GM21528 (cell line): ENCODE data around the gene SRF.

ENCODE experiments used
- ATAC-seq: cut with Tn5 transposase; IDR thresholded peaks from one replicate; pipeline ENCODE4 v1.9.1; 2021; ENCODE audit warnings: mild to moderate bottlenecking, moderate library complexity; ENCODE audit not compliant: unreplicated experiment, low FRiP score

SRF gene

GRCh38 chr6:43146709-43147688, 24.1 kb upstream of the SRF start:
- no peak for ATAC-seq

DNA sequence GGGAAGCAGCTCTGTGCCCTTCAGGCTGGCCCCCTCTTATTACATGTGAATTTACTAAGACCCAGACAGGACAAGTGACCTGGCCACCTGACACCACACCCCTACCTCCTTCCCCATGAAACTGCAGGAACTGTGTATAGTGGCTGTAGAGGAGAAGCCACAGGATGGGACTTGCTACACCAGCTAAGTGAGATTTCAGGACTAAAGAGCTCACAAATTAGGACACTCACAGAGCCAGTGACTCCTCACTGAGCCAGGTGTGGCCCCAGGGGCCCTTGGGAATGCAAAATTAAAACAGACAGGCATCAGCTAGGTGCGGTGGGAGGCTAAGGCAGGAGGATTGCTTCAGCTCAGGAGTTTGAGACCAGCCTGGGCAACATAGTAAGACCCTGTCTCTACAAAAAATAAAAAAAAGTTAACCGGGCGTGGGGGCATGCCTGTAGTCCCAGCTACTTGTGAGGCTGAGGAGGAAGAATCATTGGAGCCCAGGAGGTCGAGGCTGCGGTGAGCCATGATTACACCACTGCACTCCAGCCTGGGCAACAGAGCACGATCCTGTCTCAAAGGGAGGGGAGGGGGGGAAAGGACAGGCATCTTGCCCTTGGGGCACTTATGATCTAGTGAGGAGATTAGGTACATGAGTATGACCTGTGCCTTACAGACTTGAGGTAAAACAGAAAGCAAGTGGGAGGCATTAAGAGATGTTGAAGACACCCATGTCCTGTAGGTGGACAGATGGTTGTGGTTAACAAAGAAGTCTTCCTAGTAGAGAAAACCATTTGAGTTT, 23.2 kb upstream of the SRF start:
- no peak for ATAC-seq

DNA sequence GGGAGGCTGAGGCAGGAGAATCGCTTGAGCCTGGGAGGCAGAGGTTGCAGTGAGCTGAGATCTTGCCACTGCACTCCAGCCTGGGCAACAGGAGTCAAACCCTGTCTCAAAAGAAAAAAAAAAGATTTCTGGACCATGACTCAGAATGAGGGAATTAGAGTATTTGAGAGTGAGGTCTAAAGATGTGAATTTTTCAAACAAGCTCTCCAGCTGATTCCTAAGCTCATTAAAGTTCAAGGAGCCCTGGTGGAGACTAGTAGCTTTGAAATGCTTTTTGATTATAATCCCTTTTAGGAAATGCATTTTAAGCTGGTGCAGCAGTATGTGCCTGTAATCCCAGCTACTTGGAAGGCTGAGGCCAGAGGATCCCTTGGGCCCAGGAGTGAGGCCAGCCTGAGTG, 21.8 kb upstream of the SRF start:
- ATAC-seq: no peak

- no peak for ATAC-seq
Measured at GRCh38 chr6:43150051-43150751, 20.9 kb upstream of the SRF start.

DNA sequence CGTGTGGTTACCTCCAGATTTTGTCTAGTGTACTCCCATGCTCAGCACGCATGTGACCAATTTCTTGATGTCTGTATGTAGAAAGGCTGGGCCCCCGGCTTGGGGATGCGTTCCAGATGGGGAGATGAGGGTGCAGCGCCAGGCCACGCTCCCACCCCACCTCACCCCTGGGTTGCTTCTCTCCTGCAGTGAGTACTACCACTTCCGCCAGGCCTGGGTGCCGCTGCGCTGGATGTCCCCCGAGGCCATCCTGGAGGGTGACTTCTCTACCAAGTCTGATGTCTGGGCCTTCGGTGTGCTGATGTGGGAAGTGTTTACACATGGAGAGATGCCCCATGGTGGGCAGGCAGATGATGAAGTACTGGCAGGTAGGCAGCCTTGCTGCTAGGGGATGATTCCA, 11.5 kb upstream of the SRF start:
- no peak for ATAC-seq

DNA sequence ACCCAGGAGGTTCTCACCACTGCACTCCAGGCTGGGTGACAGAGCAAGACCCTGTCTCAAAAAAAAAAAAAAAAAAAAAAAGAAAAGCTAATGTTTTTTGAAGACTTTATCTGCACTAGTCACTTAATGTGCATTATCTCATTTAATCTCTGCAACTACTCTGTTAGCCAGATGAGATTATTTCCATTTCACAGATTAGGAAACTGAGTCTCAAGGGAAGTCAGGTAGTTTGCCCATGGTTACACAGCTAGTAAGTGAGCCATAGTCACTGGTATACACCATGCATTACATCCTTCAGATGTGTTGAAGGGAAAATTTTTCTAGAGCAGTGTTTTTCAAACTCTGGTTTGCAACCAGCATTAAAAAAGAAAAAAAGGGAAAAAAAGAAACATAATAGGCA, 7.2 kb upstream of the SRF start:
- ATAC-seq: no peak

DNA sequence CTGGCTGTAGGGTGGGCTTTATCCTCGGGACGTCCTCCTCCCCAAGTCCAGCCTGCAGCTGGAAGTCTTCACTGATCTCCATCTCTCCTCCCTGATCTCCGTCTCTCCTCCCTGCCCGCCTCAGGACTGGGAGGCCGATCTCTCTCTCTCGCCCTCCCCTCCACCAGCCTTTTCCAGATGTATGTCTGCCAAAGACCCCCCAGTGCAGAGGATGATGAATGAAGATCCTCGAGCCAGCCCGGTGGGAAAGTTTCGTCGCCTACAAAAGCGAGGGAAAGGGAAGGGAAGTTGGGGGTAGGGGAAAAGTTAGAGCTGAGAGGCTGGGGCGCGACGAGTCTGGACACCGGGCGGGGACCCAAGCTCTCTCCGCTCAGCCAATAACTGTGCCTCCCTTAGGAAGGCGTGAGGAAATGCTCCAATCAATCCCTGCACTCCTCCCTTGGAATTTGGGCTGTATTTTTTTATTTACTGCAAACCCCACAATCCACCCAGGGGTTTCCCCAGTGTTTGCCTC, 595 bp upstream of the SRF start:
- ATAC-seq: no peak

- peak; percentile 1 for ATAC-seq
Measured at GRCh38 chr6:43171707-43172103, 636 bp downstream of the SRF start.

GRCh38 chr6:43172104-43173007, 1.3 kb downstream of the SRF start:
- no peak for ATAC-seq

- ATAC-seq: no peak
Measured at GRCh38 chr6:43173591-43174262, 2.7 kb downstream of the SRF start.

GRCh38 chr6:43174263-43175112, 3.4 kb downstream of the SRF start:
- ATAC-seq: peak; percentile 64

DNA sequence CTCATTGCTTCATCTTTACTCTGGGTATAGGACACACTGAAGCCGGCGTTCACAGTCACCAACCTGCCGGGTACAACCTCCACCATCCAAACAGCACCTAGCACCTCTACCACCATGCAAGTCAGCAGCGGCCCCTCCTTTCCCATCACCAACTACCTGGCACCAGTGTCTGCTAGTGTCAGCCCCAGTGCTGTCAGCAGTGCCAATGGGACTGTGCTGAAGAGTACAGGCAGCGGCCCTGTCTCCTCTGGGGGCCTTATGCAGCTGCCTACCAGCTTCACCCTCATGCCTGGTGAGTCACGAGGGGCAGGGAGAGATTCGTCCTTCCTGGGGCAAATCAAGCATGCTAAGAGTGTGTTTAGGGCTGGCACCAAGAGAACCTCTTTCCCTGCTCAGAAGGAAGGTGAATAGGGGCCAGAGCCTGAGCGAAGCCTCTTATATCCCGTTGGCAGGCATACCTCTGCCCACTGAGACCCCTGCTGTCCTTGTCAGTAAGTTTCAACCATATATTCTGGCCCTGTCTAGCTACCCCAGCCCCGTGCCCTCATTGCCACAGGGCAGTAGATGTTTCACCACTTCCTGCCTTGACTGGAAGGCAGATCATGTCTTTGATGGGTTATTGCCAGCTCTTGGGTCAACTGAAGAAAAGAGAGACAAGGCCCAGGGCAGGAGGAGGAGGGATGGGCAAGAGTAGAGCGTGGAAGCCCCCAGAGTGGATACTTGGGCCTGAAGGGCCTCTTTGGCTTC, 4.8 kb downstream of the SRF start:
- ATAC-seq: no peak

- ATAC-seq: no peak
Measured at GRCh38 chr6:43176423-43176786, 5.3 kb downstream of the SRF start.

DNA sequence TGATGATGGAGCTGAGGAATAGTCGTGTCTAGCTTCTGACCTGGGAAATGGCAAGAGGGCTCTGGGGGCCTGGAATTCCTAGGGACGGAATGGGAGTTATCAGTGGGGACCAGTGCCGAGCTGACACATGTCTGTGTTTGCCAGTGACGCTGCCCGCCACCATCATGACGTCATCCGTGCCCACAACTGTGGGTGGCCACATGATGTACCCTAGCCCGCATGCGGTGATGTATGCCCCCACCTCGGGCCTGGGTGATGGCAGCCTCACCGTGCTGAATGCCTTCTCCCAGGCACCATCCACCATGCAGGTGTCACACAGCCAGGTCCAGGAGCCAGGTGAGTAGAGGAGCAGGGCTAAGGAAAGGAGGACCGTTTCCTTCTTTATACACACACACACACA, 7.1 kb downstream of the SRF start:
- ATAC-seq: no peak

- ATAC-seq: no peak
Measured at GRCh38 chr6:43178951-43179830, 8.1 kb downstream of the SRF start.

DNA sequence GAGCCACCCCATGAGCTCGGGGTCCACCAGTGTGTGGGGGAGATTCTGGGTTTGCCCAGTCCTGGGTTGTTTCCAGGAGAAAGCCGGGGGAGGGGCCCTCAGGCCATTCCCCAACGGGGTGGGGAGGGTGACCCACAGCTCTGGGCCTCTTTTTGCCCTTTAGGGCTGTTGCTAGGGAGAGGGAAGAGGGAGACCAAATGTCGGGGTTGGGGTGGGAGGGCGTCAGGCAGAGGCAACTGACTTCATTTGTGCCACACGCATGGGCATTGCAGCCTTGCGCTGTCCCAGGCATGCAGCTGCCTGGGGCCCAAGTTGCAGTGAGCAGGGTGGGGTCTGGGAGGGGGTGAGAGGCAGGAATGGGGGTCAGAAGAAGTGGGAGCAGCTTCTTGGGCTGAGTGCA, 9.0 kb downstream of the SRF start:
- ATAC-seq: no peak

GRCh38 chr6:43180985-43181384, 9.9 kb downstream of the SRF start:
- ATAC-seq: no peak
